WTC11 (cell line): ENCODE measurements around the gene LRRN3. TPM values are rescaled to one million over a fixed set of nuclear protein-coding genes. Genes with fewer than 3 reads are reported as not detected.

Source experiments
- ATAC-seq: fragments of 200-7000 bp; cut with Tn5 transposase; 2 replicates; pipeline ENCODE4 v1.10.0; 2021; ENCODE audit warnings: mild to moderate bottlenecking, moderate library complexity
- CTCF ChIA-PET: fragments of 300-600 bp; sonication (Branson Sonifier 250); formaldehyde crosslinking; loops from one replicate; lab custom pipeline; 2021; ENCODE audit warnings: antibody characterized with exemption; lab: Charles Lee
- POLR2A ChIA-PET: fragments of 350-600 bp; sonication (Branson Sonifier 250); formaldehyde crosslinking; loops from one replicate; lab custom pipeline; 2021; ENCODE audit warnings: antibody characterized with exemption; lab: Charles Lee
- DNase-seq: peaks from one replicate; pipeline ENCODE4 v3.0.0; 2021; ENCODE audit warnings: low spot score
- H3K27ac Mint-ChIP-seq: 2 replicates; pipeline ENCODE4 v1.8.0; 2021; ENCODE audit warnings: mixed read lengths
- H3K27me3 Mint-ChIP-seq: 2 replicates; pipeline ENCODE4 v1.8.0; 2021; ENCODE audit warnings: low read depth, mild to moderate bottlenecking, moderate library complexity, mixed read lengths
- H3K36me3 Mint-ChIP-seq: 2 replicates; pipeline ENCODE4 v1.8.0; 2021; ENCODE audit warnings: mixed read lengths
- H3K4me1 Mint-ChIP-seq: 2 replicates; pipeline ENCODE4 v1.8.0; 2022; ENCODE audit warnings: mixed read lengths
- H3K4me3 Mint-ChIP-seq: 2 replicates; pipeline ENCODE4 v1.8.0; 2021; ENCODE audit warnings: mild to moderate bottlenecking, moderate library complexity, mixed read lengths
- H3K9me3 Mint-ChIP-seq: 2 replicates; pipeline ENCODE4 v1.8.0; 2021; ENCODE audit warnings: mixed read lengths
- ATF6 ChIP-seq: sonication (generic); formaldehyde crosslinking; IDR thresholded peaks from 2 replicates; pipeline ENCODE4 v1.8.1; 2023; ENCODE audit warnings: mild to moderate bottlenecking, missing genetic modification reagents
- CDX4 ChIP-seq: fragments of 250-450 bp; sonication (Bioruptor Pico); IDR thresholded peaks from 2 replicates; pipeline ENCODE4 v1.9.0; 2021; ENCODE audit warnings: moderate library complexity, mild to moderate bottlenecking, inconsistent platforms, borderline replicate concordance
- CTCF ChIP-seq: fragments of 200-600 bp; IDR thresholded peaks from 2 replicates; pipeline ENCODE4 v1.8.0; 2022; ENCODE audit warnings: antibody characterized with exemption
- E2F1 ChIP-seq: sonication (generic); formaldehyde crosslinking; IDR thresholded peaks from 2 replicates; pipeline ENCODE4 v1.8.0; 2022; ENCODE audit warnings: mild to moderate bottlenecking, missing genetic modification reagents
- E2F4 ChIP-seq: sonication (generic); formaldehyde crosslinking; IDR thresholded peaks from 2 replicates; pipeline ENCODE4 v1.8.1; 2022; ENCODE audit warnings: low read depth, mild to moderate bottlenecking, moderate library complexity, missing genetic modification reagents, borderline replicate concordance
- ELF4 ChIP-seq: sonication (generic); formaldehyde crosslinking; IDR thresholded peaks from 2 replicates; pipeline ENCODE4 v1.8.1; 2022; ENCODE audit warnings: low read depth, mild to moderate bottlenecking, moderate library complexity, missing genetic modification reagents
- ETV6 ChIP-seq: sonication (generic); formaldehyde crosslinking; IDR thresholded peaks from 2 replicates; pipeline ENCODE4 v1.8.1; 2022; ENCODE audit warnings: mild to moderate bottlenecking, missing genetic modification reagents
- FOXP1 ChIP-seq: sonication (generic); formaldehyde crosslinking; IDR thresholded peaks from 2 replicates; pipeline ENCODE4 v1.8.0; 2022; ENCODE audit warnings: missing genetic modification reagents, mild to moderate bottlenecking, moderate library complexity, borderline replicate concordance
- HMGA2 ChIP-seq: fragments of 250-450 bp; sonication (Bioruptor Pico); IDR thresholded peaks from 2 replicates; pipeline ENCODE4 v1.4.0; 2021; ENCODE audit warnings: mild to moderate bottlenecking, moderate library complexity
- HMGXB4 ChIP-seq: sonication (generic); formaldehyde crosslinking; IDR thresholded peaks from 2 replicates; pipeline ENCODE4 v1.8.1; 2023; ENCODE audit warnings: mild to moderate bottlenecking, moderate library complexity, missing genetic modification reagents
- IRF1 ChIP-seq: sonication (generic); formaldehyde crosslinking; IDR thresholded peaks from 2 replicates; pipeline ENCODE4 v1.8.0; 2023; ENCODE audit warnings: missing genetic modification reagents
- IRF2 ChIP-seq: sonication (generic); formaldehyde crosslinking; IDR thresholded peaks from 2 replicates; pipeline ENCODE4 v1.8.0; 2022; ENCODE audit warnings: low read depth, missing genetic modification reagents, borderline replicate concordance
- JAZF1 ChIP-seq: fragments of 250-450 bp; sonication (Bioruptor Pico); IDR thresholded peaks from 2 replicates; pipeline ENCODE4 v1.9.0; 2021; ENCODE audit warnings: moderate library complexity, mild to moderate bottlenecking, inconsistent platforms
- JUN ChIP-seq: sonication (generic); formaldehyde crosslinking; IDR thresholded peaks from 2 replicates; pipeline ENCODE4 v1.8.0; 2023; ENCODE audit warnings: mild to moderate bottlenecking, missing genetic modification reagents
- MYBL2 ChIP-seq: sonication (generic); formaldehyde crosslinking; IDR thresholded peaks from 2 replicates; pipeline ENCODE4 v1.8.1; 2023; ENCODE audit warnings: mild to moderate bottlenecking, moderate library complexity, missing genetic modification reagents
- NFATC4 ChIP-seq: fragments of 250-450 bp; sonication (Bioruptor Pico); IDR thresholded peaks from 2 replicates; pipeline ENCODE4 v1.9.0; 2021; ENCODE audit warnings: mild to moderate bottlenecking
- PRRX2 ChIP-seq: fragments of 250-450 bp; sonication (Bioruptor Pico); IDR thresholded peaks from 2 replicates; pipeline ENCODE4 v1.8.0; 2021; ENCODE audit warnings: mild to moderate bottlenecking
- TEAD1 ChIP-seq: sonication (generic); formaldehyde crosslinking; IDR thresholded peaks from 2 replicates; pipeline ENCODE4 v1.8.0; 2022; ENCODE audit warnings: mild to moderate bottlenecking, missing genetic modification reagents
- ZNF423 ChIP-seq: fragments of 250-450 bp; sonication (Bioruptor Pico); IDR thresholded peaks from 2 replicates; pipeline ENCODE4 v2.1.2; 2022; ENCODE audit warnings: mild to moderate bottlenecking, moderate library complexity
- total RNA-seq: library from RNA; stranded (reverse); gene quantifications from 3 replicates; pipeline ENCODE4 v1.2.3, GENCODE V29; 2021

LRRN3 gene
- total RNA-seq, 1 experiment from 2014 or later = 0.70 TPM

GRCh38 chr7:111173990-111174389, 83.1 kb downstream of the LRRN3 start:
- H3K27me3 Mint-ChIP-seq = no peaks in the 10 kb centered on the region
- no peak for TF ChIP-seq E2F1 (CRISPR knock-in tag)
- no peak for TF ChIP-seq IRF1 (CRISPR knock-in tag)
- TF ChIP-seq MYBL2 (CRISPR knock-in tag) = no peak
- TF ChIP-seq FOXP1 (CRISPR knock-in tag) = no peak
- TF ChIP-seq ETV6 (CRISPR knock-in tag) = no peak
- TF ChIP-seq E2F4 (CRISPR knock-in tag) = no peak
- no peak for TF ChIP-seq JUN (CRISPR knock-in tag)
- TF ChIP-seq ZNF423 (CRISPR knock-in tag) = no peak
- TF ChIP-seq CTCF = no peak
- TF ChIP-seq HMGA2 = no peak
- no peak for TF ChIP-seq CDX4 (CRISPR knock-in tag)
- TF ChIP-seq ELF4 (CRISPR knock-in tag) = no peak
- no peak for TF ChIP-seq ATF6 (CRISPR knock-in tag)
- TF ChIP-seq HMGXB4 (CRISPR knock-in tag) = no peak
- TF ChIP-seq IRF2 (CRISPR knock-in tag) = no peak
- TF ChIP-seq TEAD1 = no peak
- TF ChIP-seq JAZF1 (CRISPR knock-in tag) = no peak
- no peaks in the 10 kb centered on the region; the same call in 1 of the 2 replicates for H3K9me3 Mint-ChIP-seq
- H3K4me1 Mint-ChIP-seq = no peaks in the 10 kb centered on the region
- ChIA-PET POLR2A (no interaction called here), CTCF (no interaction called here)
- no peak for ATAC-seq
- no peak overlapping the region for H3K27ac Mint-ChIP-seq
- no peak for DNase-seq
- no peaks in the 10 kb centered on the region for H3K36me3 Mint-ChIP-seq
- H3K4me3 Mint-ChIP-seq = no peak overlapping the region

GRCh38 chr7:111174510-111174909, 83.6 kb downstream of the LRRN3 start:
- Mint-ChIP-seq H3K27me3 (no peaks in the 10 kb centered on the region), H3K9me3 (no peaks in the 10 kb centered on the region; the same call in 1 of the 2 replicates), H3K36me3 (no peaks in the 10 kb centered on the region), H3K27ac (no peak overlapping the region), H3K4me1 (no peaks in the 10 kb centered on the region), H3K4me3 (no peak overlapping the region)
- TF ChIP-seq JUN (CRISPR knock-in tag) = no peak
- TF ChIP-seq NFATC4 (CRISPR knock-in tag) = no peak
- no peak for TF ChIP-seq PRRX2
- POLR2A ChIA-PET = no interaction called here
- DNase-seq (no peak), ATAC-seq (no peak)
- CTCF ChIA-PET = no interaction called here
